ENCODE data around the gene KCNJ9.

Gene KCNJ9

DNA sequence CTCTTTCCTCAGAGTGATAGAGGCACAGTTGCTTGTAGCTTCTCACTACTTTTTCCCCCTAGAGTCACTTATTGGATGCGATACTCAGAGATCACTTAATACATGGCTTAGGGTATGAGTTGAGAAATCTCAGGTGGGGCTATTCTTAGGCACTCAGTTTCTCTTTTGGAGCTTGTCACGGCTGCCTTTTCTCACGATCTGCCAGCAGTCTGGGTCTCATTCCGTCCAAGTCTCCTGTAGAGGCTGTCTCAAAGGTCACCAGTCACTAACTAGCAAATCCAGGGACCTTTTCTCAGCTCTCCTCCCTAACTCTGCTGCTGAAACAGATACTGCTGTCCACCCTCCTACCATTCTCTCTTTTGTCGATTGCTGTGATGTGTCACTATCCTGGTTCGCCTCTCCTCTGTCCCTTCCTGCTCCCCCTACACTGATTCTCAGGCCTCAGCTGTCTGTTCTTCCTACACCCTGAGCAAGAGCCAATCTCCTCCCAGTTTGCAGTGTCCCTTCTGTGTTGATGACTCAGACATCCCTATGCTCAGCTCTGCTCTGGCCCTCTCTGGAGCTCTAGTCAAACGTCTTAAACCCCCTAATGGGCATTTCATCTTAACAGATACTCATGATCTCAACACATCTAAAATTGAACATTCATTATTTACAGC, 46.7 kb downstream of the KCNJ9 start:
- DNase-seq: no peak

DNA sequence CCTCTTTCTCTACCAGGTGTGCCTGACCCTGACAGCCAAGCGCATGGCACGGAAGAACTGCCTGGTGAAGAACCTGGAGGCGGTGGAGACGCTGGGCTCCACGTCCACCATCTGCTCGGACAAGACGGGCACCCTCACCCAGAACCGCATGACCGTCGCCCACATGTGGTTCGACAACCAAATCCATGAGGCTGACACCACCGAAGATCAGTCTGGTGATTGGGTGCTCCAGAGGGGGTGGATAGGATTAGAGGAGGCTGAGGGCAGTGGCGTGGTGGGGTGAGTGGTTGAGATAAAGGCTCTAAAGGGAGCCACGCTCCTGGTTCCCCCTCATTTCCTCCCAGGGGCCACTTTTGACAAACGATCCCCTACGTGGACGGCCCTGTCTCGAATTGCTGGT, 47.3 kb downstream of the KCNJ9 start:
- no peak for DNase-seq

DNA sequence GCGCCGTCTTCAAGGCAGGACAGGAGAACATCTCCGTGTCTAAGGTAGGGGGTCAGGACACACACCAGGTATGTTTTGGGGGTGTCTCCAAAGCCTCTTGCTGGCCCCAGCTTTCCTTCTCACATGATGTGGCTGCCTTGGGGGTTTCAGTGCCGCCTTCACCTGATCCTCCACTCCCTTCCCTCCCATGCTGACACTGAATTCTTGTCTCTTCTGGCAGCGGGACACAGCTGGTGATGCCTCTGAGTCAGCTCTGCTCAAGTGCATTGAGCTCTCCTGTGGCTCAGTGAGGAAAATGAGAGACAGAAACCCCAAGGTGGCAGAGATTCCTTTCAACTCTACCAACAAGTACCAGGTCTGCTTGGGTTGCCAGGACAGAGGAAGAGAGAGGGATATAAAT, 47.7 kb downstream of the KCNJ9 start:
- no peak for DNase-seq

DNA sequence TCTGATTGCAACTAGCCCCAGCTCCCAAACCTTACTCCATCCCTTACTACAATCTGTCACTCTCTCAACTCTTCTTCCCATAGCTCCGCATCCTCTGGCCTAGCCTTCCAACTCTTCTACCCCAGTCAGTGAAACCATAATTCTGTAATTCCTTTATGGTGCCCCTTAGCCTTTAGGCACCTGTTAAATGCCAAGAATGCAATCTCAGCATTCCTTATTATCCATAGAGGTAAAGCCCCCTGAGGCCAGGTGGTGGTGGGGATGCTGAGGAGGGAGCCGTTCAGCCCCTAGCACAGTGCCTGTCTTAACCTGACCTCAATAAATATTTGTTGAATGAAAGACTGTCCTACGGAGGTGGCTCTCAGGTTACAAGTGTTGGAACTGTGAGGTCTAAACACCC, 48.2 kb downstream of the KCNJ9 start:
- no peak for DNase-seq

DNA sequence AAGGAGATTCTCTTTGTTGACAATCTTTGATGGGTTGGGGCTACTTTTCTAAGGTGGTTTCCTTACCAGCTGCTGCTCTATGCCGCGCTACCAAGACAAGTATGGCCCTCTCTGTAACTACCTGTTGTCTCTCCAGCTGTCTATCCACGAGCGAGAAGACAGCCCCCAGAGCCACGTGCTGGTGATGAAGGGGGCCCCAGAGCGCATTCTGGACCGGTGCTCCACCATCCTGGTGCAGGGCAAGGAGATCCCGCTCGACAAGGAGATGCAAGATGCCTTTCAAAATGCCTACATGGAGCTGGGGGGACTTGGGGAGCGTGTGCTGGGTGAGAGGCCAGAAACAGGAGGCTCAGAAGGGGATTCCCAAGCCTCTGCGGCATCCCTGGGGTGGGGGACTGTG, 48.6 kb downstream of the KCNJ9 start:
- DNase-seq: no peak

DNA sequence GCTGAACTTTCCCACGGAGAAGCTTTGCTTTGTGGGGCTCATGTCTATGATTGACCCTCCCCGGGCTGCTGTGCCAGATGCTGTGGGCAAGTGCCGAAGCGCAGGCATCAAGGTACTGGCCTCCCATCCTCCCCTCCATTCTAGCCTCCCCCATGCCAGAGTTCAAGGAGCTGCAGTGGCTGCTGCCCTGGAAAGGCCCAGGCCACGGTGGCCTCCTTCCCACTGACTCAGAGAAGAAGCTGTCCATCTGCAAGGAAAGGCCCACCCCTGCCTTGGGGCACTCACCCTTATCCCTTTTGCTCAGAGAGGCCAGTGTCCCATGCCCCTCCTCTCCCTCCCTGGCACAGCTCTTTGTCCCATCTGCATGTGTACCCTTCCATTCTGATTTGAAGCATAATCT, 49.1 kb downstream of the KCNJ9 start:
- no peak for DNase-seq

DNA sequence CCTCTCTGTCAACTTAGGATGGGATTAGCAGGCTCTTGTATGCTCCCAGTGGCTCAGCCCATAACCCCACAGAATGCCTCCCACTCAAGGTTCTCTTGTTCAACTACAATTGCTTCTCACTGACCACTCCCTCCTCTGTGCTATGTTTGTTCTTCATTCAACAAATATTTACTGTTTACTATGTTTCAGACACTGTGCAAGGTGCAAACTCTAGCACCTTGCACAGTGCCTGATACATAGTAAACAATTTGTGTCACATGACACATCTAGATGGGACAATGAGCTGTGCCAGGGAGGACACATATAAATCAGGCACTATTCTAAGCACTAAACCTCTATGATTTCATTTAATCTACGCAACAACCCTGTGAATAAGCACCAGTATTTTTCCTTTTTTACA, 49.6 kb downstream of the KCNJ9 start:
- DNase-seq: no peak

DNA sequence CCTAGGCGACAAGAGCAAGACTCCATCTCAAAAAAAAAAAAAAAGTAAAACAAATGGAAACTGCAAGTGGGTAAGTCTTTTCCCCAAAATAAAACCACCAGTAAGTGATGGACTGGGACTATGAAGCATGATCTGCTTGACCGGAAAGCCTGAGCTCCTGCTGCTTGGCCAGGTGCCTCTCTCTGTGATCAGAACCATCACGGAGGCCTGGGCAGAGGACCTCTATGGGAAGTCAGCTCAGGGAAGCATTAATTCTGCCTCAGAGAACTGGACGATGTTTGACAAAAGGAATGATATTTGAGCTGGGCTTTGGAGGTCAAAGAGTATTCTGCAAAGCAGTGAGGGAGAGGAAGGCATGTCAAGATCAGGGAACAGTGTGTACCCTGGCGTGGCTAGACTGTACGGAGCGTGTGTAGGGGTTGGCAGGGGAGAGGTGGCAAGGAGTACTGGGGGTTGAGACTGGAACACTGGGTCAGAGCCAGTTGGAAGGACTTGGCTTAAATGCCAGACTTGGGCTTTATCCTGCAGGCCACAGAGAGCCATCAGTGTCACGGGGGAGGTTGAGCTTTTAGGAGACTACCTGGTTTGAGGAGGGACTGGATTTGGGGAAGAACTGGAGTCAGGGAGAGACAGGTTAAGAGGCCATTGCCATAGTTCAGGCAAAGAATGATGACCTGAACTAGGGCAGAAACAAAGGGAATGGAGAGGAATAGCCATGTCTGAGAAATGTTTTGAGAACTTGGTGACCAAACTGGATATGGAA, 50.6 kb downstream of the KCNJ9 start:
- DNase-seq: no peak

DNA sequence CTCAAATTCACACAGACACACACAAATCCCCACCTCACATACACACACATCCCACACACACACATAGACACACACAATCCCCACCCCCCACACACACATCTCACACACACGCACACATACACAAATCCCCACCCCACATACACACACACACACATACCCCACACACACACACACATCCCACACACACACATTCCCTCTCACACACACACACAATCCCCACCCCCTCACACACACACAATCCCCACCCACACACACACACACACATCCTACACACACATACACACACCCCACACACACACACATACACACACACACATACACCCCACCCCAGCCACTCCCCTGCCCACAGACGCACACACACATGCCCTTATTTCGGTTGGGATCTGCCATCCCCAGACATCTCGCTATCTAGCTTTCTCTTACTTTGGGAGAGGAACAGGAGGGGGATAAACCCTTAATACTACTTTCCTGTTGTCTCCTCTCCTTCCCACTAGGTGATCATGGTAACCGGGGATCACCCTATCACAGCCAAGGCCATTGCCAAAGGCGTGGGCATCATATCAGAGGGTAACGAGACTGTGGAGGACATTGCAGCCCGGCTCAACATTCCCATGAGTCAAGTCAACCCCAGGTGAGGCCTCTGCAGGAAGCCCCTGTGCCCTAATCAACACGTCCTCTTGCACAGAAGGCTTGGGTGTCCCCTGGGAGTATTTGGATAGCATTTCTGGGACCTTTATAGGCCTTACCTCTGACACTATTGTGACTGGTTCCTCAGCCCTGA, 52.8 kb downstream of the KCNJ9 start:
- no peak for DNase-seq

DNA sequence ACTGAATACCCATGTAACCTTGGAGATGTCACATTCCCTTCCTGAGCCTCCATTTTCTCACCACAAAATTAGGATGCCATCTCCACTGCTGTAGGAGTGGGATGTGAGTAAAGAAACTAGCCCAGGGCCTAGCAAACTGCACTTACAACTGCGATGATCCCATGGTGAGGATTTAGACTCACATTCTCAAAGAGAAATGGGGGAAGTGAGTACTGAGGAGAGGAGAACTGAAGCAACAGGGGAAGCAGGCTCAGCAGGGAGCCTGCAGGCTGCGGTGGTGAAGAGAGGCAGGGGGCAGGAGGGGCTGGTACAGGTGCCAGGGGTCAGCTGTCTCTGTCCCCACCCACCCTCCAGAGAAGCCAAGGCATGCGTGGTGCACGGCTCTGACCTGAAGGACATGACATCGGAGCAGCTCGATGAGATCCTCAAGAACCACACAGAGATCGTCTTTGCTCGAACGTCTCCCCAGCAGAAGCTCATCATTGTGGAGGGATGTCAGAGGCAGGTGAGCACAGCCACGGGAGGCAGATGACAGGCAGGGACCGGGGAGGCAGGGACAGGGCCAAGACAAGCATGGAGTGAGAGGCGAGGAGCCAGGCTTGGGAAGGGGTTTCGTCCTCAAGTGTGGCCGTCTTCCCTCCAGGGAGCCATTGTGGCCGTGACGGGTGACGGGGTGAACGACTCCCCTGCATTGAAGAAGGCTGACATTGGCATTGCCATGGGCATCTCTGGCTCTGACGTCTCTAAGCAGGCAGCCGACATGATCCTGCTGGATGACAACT, 53.6 kb downstream of the KCNJ9 start:
- no peak for DNase-seq

DNA sequence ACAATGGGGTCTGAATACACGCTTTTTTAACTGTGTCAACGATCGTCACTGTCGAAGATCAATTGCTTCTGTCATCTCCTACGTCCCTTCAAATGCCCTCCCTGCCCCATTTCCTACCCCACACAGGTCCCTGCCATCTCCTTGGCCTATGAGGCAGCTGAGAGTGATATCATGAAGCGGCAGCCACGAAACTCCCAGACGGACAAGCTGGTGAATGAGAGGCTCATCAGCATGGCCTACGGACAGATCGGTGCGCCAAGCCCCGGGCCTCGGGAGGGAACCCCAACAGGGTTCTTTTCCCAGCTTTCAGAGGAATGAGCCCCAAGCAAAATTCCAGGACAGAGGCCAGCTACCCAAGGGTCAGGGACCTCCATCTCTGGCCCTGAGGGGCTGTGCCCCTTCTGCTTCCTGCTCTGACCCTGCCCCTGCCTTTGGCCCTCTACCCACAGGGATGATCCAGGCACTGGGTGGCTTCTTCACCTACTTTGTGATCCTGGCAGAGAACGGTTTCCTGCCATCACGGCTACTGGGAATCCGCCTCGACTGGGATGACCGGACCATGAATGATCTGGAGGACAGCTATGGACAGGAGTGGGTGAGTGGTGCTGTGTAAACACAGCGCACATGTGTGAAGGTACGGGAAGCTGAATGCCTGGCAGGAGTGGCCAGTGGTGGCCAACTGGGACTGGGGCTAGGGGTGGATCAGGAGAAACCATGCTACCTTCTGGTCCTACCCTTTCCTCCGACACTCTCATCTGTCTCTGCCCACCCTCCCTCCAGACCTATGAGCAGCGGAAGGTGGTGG, 55.0 kb downstream of the KCNJ9 start:
- no peak for DNase-seq

DNA sequence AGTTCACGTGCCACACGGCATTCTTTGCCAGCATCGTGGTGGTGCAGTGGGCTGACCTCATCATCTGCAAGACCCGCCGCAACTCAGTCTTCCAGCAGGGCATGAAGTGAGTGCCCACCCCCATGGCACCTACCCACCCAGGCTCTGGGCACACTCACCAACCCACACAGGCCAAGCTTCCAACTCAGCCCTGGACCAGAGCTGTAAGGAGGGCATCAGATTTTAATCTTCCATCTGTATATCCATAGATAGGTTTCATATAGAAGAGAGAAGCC, 55.5 kb downstream of the KCNJ9 start:
- no peak for DNase-seq

DNA sequence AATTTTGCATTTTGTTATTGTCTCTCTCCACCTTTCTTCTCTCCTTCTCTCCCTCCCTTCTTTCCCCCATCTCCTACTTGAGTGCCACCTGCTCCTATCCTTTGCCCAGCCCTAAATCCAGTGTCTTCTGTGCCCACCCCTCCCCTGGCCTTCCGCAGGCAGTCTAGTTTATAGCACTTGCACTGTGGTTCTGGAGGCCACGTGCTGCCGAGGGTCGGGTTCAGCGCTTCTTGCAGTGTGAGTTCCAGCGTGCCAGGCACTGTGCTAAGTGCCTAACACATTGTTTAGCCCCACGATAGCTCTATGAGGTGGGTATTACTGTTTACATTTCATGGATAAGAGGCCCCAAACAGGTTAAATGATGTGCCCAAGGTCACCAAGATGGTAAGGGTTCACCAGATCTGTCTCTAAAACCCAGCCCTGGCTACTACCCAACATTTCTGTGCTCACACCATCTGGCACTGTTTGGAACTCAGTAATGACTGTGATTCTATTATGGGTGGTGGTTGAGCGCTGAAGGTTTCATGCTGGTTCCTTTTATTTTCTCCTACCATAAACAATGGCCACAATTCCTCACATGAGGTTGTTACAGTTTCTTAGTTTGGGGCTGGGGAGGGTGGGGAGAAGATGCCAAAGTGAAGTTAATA, 56.0 kb downstream of the KCNJ9 start:
- no peak for DNase-seq

DNA sequence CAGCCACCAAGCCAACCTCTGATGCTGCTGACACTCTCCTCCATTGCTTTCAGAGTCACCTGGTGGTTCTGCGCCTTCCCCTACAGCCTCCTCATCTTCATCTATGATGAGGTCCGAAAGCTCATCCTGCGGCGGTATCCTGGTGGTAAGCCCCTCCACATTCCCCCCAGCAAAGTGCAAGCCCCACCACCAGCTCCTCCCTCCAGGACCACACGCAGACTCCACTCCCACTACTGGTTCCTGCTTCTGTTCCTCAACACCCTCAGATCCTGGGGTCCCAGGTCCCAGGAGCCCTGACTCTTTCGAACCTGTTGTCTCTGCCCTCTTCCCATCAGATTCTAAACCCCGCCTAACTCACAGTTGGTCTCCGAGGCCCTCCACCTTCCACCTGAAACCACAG, 58.5 kb downstream of the KCNJ9 start:
- no peak for DNase-seq

All from DMS79 (cell line).